GM21786 (cell line): ENCODE results near the gene OR2J2.
"Not testable (repeated sequence)": the region's sequence is repeated elsewhere in the genome, so short reads cannot be mapped to it uniquely, and the experiment has no call there.

Experiments used
- ATAC-seq: cut with Tn5 transposase; IDR thresholded peaks from one replicate; pipeline ENCODE4 v1.9.1; 2021; ENCODE audit not compliant: unreplicated experiment

The OR2J2 gene

DNA sequence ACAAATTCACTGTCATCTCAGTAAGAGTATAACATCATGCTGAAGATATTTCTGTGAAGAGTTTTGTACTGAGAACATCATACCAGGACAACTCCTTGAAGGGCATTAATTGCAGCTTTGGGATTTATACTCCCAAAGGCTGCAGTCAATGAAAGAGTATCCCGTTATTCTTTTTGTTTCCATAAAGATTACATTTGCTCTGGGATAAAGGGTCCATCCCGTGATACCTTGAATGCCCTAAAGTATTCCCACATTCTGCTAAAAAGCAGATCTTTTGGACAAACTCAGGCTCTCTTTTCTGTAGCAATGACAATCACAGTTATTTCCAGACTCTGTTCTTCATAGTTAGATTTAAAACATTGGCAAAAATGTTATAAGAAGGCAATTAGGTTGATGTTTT is at the start of gene OR2J2:
Gene OR2J2 (plus strand): TSS at position 301 of the 400 bp plus-strand sequence. CDS start 2,729 bp downstream, outside the sequence.
- not testable (repeated sequence) for ATAC-seq

DNA sequence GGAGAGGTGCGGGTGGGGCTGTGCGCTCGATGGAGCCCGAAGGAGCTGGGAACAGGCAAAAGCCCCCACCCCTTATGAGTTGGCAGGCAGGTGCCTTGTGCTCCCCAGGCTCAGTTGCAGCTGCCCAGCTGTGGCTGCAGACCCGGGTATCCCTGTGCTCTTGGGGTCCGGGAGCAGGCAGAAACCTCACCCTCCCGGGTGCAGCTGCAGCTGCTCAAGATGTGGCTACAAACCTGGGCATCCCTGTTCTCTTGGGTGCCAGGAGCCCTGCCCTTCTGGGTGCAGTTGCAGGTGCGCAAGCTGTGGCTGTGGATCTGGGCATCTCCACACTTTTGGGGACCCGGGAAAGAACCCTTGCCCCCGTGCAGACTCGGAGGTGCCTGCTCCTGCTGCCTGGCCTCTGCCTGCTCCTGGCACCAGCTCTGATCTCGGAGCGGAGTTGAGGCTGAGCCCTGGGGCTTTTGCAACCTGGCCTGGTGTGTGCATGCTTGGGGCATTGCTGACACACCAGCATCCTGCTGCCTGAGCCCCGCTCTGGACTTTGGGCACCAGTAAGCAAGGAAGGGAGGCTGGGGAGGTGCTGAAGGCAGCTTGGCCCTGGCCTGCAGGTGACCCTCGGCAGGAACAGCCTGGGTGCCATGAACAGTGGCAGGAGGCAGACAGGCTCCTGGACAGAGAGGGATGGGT is 41.2 kb upstream of the OR2J2 start:
- no peak for ATAC-seq

DNA sequence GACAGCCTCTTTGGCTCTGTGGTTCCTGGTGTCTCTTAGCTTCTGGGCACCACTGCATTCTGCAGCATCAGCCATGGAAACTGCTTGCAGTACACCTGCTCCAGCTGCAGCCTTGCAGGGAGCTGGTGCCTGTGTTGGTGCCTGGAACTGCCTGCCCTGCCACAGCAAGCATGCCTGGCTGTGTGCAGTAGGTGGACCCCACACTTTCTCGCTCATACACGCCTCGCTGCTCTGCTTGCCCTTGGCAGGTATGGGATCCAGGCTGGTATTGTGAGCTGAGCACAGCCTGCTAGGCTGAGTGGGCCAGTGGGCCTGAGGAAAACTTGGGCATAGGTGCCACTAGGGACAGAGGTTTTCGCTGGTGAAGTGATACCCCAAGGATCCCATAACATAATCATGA is 40.1 kb upstream of the OR2J2 start:
- no peak for ATAC-seq

DNA sequence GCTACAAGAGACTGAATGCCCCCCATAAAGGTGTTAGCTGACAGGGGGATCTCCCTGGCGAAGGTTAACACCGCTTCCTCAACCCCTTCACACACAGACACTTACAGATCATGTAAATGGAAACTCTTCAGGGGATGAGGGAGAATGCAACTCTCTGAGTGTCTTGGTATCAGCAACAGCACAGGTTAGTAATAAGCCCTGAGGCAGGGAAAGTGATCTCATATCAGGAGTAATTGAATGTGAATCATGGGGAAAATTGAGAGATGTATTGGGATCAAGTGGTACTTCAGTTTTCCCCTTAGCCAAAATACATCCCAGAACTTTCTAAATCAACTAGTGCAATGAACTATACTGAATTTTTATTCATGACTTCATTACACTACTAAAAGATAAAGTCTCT is 39.0 kb upstream of the OR2J2 start:
- ATAC-seq = no peak

DNA sequence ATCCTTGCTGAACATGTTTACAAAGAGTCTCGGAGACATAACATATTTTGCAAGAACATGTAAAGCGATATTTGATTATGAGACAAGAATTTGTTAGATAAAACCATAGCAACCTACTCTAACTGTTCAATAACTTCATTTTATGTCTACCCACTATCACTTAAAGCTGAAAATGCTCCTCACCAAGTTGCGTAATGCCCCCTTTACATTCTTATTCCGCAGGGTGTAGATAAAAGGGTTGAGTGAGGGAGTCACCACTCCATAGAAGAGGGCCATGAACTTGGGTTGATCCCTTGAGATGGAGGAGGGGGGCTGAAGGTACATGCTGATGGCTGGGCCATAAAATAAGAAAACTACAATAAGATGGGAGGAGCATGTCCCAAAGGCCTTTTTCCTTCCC is 33.0 kb upstream of the OR2J2 start:
- no peak for ATAC-seq

DNA sequence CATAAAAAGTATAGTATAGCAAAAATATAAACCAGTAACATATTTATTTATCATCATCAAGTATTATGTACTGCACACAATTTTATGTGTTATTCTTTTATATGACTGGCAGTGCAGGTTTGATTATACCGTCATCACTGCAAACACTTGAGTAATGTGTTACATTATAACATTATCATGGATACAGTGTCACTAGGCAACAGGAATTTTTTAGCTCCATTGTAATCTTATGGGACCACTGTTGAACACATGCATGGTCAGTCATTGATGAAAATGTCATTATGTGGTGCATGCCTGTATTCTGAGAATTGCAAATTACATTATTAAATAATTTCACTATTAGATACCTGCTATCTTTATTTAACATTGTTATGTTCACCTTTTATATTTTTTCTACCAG is 29.1 kb upstream of the OR2J2 start:
- ATAC-seq = no peak

DNA sequence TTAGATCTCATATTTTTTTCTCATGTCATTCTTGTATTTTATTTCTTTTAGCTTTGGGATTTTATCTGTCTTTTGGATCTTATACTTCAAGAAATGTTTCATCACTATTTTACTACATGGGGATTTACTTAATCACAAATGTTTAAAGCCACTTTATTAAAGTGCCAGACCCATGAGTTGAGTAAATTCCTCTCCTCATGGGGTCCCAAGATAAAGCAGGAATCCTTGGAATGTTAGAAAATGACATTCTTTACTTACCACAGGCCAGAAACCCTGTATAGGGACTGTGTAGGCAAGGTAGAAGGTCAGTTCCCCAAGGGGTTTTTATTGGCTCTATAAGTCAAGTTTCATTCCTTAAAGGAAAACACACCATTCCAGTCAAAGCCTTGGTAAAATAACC is 28.4 kb upstream of the OR2J2 start:
- no peak for ATAC-seq

DNA sequence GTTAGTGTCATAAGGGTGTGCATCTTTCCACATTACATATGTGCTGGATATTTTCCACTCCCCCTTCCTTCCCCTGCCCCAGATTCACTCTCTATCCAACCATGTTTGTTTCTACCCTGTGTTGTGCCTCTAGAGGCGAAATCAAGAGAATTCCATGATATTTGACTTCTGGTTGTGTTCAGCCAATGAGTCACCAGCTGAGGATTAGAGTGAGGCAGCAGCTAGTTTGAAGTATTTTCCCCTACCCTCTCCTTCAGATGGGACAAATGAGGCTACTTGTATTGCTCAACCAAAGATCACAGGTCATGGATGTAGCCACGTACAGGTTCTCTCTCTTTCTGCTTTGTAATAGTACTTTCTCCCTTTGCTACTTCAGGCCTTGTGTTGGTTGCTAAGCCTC is 24.5 kb upstream of the OR2J2 start:
- ATAC-seq = no peak

DNA sequence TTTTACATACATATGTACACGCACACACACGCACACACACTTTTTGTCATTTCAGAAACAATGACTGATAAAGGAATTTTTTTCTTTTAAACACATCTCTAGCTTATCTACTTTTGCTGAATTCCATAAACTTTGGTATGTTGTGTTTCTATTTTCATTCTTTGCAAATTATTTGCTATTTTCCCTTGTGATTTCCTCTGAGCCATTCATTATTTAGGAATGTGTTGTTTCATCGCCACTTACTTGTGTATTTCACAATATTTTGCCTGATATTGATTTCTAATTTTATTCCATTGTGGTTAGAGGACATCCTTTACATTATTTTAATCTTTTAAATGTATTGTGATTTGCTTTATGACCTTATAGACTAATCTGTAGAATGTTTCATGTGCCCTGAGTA is 23.6 kb upstream of the OR2J2 start:
- ATAC-seq = no peak

DNA sequence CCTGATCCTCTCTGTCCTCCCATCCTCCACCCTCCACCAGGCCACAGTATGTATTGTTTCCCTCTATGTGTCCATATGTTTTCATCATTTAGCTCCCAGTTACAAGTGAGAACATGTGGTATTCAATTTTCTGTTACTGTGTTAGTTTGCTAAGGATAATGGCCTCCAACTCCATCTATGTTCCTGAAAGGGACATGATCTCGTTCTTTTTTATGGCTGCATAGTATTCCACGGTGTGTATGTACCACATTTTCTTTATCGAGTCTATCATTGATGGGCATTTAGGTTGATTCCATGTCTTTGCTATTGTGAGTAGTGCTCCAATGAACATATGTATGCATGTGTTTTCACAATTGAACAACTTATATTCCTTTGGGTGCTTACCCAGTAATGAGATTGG is 21.3 kb upstream of the OR2J2 start:
- ATAC-seq = not testable (repeated sequence)

DNA sequence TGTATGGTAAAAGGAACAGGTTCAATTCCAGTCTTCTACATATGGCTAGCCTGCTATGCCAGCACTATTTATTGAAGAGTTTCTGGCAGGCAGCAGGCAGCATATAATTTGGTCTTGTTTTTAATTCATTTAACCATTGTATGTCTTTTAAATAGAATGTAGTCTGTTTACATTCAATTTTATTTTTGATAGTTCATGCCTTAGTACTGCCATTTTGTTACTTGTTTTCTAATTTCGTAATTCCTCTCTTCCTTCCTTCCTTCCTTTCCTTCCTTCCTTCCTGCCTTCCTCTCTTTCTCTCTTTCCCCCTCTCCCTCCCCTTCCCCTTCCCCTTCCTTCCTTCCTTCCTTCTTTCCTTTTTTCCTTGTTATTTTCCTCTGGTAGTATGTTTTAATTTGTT is 17.6 kb upstream of the OR2J2 start:
- no peak for ATAC-seq

DNA sequence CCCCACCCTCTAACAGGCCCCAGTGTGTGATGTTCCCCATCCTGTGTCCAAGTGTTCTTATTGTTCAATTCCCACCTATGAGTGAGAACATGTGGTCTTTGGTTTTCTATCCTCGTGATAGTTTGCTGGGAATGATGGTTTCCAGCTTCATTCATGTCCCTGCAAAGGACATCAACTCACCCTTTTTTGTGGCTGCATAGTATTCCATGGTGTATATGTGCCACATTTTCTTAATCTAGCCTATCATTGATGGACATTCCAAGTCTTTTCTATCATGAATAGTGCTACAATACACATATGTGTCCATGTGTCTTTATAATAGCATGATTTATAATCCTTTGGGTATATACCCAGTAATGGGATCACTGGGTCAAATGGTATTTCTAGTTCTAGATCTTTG is 15.5 kb upstream of the OR2J2 start:
- not testable (repeated sequence) for ATAC-seq

DNA sequence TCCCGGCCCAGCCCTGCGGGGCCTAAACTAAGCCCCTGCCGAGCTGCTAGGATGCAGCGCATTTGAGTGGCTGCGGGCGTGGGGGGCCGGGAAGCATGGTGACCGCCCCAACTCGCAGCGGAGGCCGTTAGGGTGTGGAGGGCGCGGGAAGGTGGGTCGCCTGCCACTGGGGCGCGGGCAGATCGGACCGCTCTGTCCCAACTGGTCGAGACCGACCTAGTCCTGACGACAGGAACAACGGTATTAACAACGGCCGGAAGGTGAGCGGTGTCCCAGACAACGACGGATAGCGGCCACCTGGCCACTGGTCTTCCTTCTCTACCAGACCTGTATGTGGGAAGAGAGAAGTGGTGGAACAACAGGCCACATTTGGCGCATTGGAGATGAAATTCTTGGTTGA is 10.8 kb upstream of the OR2J2 start:
- ATAC-seq = not testable (repeated sequence)

DNA sequence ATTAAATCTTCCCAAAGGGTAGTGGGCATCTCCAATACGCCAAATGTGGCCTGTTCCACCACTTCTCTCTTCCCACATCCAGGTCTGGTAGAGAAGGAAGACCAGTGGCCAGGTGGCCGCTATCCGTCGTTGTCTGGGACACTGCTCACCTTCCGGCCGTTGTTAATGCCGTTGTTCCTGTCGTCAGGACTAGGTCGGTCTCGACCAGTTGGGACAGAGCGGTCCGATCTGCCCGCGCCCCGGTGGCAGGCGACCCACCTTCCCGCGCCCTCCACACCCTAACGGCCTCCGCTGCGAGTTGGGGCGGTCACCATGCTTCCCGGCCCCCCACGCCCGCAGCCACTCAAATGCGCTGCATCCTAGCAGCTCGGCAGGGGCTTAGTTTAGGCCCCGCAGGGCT is 5.1 kb upstream of the OR2J2 start:
- ATAC-seq = not testable (repeated sequence)

DNA sequence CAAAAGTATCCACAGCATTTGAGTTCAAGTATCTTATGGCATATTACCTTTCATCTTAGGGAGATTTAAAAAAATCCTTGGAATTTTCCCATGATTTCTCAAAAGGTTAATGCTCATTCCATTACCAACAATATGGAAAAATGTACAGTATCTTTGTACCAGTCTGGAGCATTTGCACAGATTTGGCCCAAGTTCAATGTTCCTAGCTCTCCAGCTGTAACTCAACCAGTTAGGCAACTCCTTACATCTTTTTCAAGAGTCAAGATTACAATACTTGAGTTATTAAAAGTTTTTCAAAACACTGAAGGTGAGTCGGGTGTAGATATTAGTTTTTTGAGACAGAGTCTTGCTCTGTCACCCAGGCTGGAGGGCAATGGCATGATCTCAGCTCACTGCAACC is 1.0 kb downstream of the OR2J2 start:
- ATAC-seq = no peak

DNA sequence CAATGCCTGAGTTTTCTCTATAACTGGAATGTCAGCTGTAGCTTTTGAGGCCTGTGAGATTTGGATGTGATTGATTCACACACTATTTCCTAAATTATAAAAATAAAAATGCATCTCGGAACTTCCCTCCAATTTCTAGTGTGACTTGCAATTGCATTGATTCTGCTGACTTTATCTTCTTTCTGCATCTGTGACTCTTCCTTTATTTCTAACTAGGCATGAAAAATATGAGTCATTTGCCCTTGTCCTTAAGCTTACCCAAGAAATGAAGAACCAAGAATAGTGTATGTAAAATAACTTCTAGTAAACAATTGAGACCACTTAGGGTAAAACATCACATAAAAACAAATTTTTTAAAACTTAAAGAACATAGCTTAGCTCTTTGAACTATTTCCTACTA is 12.9 kb downstream of the OR2J2 start:
- no peak for ATAC-seq

DNA sequence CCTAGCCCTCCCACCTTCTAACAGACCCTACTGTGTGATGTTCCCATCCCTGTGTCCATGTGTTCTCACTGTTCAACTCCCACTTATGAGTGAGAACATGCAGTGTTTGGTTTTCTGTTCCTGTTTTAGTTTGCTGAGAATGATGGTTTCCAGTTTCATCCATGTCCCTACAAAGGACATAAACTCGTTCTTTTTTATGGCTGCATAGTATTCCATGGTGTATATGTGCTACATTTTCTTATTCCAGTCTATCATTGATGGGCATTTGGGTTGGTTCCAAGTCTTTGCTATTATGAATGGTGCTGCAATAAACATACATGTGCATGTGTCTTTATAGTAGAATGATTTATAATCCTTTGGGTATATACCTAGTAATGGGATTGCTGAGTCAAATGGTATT is 18.0 kb downstream of the OR2J2 start:
- not testable (repeated sequence) for ATAC-seq

DNA sequence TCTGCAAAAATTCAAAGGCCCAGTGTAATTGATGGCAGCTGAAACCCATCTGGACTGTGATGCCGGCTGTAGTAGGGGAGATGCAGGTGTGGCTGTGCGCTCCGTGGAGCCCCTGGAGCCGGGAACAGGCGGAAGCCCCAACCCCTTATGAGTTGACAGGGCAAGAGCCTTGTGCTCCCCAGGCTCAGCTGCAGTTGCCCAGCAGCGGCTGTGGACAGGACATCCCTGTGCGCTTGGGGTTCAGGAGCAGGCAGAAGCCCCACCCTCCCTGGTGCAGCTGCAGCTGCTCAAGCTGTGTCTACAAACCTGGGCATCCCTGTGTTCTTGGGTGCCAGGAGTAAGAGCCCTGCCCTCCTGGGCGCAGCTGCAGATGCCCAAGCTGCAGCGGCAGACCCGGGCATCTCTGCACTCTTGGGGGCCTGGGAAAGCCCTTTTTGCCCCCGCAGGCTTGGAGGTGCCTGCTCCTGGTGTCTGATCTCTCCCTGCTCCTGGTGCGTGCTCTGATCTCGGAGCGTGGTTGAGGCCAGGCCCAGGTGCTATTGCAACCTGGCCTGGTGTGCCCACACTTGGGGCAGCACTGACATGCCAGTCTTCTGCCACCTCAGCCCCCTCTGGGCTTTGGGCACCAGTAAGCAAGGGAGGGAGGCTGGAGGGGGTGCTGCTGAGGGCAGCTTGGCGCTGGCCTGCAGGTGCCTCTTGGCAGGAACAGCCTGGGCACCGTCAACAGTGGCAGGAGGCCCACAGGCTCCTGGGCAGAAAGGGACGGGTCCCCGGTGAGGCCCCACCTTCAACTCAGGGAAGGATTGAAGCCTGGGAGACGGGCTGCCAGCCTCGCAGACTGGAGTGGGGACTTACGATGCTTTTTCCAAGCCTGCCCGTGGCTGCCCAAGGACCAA is 30.3 kb downstream of the OR2J2 start:
- ATAC-seq = no peak

DNA sequence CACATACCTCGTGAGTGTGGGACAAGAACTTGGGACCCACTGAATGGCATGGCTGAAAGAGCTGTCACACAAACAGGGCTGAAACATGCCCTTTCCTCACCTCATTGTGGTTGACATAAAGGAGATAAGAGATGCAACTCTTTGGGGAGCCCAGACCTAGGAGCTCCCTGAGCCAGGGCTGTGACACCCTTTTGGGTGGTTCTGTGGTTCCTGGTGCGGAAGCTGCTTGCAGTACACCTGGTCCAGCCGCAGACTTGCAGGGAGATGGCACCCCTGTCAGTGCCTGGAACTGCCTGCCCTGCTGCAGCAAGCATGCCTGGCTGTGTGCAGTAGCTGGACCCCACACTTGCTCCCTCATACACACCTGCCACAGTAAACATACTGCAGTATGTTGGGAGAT is 31.3 kb downstream of the OR2J2 start:
- no peak for ATAC-seq

DNA sequence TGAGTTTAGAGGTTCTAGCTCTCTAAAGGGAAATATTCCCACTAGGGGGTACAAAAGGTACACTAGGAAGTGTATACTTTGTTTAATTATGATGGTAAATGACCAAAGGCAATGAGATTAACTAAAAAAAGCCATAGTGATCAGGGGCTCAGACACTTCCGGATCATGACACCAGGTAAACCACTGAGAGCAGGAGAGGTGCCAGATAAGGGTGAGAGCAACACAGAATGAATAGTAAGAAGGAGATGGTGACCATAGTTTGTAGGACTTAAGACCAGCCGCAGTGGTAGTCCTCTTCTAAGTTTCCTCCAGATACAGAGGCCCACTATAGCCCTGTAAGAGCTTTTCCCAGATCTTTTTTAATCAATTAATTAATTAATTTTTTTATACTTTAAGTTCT is 40.8 kb downstream of the OR2J2 start:
- ATAC-seq = no peak

DNA sequence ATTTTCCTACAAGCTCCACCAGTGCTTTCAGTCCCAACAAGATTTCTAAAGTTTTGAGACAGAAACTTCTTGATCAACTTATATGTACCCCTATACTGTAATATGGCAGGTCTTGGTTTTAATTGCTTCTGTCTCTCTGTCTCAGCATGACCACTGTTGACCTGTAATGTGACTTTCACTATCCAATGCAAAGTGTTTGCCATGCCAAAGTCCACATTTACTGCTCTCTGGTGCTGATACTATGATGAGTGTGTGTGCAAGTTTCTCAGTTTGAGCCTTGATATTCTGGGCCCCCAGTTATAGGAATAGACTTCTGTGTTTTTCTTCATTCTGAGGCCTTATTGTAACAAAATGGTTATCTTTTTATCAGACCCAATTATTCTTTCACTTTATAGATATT is 45.8 kb downstream of the OR2J2 start:
- no peak for ATAC-seq

DNA sequence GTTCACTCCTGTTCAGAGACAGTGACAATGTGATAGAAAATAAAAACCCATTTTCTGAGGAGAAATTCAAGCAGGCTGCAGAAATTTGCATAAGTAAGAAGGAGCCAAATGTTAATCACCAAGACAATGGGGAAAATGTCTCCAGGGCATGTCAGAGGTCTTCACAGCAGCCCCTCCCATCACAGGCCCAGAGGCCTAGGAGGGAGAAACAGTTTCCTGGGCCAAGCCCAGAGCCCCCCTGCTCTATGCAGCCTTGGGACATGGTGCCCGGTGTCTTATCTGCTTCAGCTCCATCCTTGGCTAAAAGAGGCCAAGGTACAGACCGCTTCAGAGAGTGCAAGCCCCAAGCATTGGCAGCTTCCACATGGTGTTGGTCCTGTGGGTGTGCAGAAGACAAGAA is 46.5 kb downstream of the OR2J2 start:
- ATAC-seq = not testable (repeated sequence)
